Activated CD4-positive, alpha-beta T cell treated with anti-CD3 and anti-CD28 coated beads, Interleukin-2, amount 50 U/mL, for 1 hour (primary cell): ENCODE measurements around the gene KRTAP5-2.
"Not testable (repeated sequence)": the region's sequence is repeated elsewhere in the genome, so short reads cannot be mapped to it uniquely, and the experiment has no call there.

Experiments
- DNase-seq: peaks from one replicate; pipeline ENCODE4 v3.0.0-alpha.2; 2020

KRTAP5-2 gene

DNA sequence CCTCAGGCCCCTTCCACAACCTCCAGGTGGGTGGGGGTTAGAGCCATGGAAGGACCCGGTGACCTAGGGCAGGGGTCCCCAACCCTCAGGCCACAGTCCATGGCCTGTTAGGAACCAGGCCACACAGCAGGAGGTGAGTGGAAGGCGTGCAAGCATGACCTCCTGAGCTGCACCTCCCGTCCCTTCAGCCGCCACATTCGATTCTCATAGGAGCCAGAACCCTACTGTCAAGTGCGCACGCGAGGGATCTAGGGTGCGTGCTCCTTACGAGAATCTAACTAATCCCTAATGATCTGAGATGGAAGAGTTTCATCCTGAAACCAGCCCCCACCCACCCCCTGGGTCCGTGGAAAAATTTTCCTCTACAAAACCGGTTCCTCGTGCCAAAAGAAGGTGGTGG, 27.4 kb upstream of the KRTAP5-2 start:
- no peak for DNase-seq

- no peak for DNase-seq
Observed at GRCh38 chr11:1624621-1625020, 26.5 kb upstream of the KRTAP5-2 start.

GRCh38 chr11:1623716-1624115, 25.6 kb upstream of the KRTAP5-2 start:
- DNase-seq, result no peak

- DNase-seq, result no peak
Observed at GRCh38 chr11:1622086-1622485, 24.0 kb upstream of the KRTAP5-2 start, which contains the start of gene KRTAP5-4. Gene KRTAP5-4 (minus strand): TSS chr11:1622138. CDS start chr11:1622093, 45 bp downstream.

DNA sequence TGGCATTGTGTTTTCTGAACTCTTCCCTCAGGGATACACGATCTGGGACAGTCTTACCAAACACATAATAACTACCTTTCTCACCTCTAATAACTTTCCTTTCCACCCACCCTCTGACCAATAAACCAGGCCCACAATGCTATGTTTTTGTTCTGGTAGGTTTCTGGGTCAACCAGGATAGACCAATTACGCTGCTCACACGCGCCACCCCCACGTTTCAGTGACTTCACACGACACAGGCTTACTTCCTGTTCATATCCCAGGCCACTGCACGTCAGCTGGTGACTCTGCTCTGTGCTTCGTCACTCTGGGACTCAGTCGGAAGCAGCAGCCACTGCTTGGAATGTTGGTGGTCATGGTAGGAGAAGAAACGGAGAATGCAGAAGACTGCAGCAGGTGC, 21.4 kb upstream of the KRTAP5-2 start:
- DNase-seq, result no peak

GRCh38 chr11:1618231-1618630, 20.1 kb upstream of the KRTAP5-2 start:
- DNase-seq, result no peak

GRCh38 chr11:1608363-1608762, 10.3 kb upstream of the KRTAP5-2 start, which contains the start of gene KRTAP5-3:
Gene KRTAP5-3 (minus strand): TSS chr11:1608463. CDS start chr11:1608385, 78 bp downstream.
- DNase-seq, result no peak

DNA sequence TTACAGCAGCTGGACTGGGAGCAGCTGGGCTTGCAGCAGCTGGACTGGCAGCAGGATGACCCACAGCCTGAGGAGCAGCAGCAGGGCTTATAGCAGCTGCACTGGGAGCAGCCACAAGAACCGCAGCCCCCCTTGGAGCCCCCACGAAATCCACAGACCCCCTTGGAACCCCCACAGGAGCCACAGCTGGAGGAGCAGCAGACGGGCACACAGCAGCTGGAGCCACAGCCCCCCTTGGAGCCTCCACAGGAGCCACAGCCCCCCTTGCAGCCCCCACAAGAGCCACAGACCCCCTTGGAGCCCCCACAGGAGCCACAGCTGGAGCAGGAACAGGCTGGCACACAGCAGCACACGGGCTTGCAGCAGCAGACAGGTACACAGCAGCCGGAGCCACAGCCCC, 9.8 kb upstream of the KRTAP5-2 start:
- not testable (repeated sequence) for DNase-seq

DNA sequence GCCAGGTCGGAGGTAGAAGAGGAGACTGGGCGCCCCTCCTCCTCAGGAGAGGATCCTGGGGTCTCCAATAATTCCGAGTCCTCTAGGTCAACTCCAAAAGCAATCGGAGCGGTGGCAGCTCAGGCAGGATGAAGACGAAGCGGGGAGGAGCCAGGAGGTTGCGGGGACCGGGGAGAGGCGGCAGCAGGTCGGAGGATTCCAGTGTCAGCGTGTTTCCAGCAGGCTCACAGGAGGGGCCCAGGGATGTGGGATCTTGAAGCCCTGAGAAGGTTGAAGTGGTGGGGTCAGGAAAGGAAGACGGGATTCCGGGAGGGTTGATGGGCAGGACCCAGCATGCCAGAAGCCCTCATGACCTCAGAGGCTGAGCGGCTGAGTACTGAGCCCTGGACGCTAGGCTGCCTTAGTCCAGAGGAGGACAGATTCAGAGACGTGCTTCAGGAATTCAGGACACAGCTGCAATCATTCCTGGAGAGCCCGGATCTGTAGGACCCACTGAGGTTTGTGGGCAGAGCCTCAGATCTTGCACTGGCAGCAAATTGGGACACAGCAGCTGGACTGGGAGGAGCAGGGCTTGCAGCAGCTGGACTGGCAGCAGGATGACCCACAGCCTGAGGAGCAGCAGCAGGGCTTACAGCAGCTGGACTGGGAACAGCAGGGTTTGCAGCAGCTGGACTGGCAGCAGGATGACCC, 9.2 kb upstream of the KRTAP5-2 start:
- DNase-seq, result not testable (repeated sequence)

DNA sequence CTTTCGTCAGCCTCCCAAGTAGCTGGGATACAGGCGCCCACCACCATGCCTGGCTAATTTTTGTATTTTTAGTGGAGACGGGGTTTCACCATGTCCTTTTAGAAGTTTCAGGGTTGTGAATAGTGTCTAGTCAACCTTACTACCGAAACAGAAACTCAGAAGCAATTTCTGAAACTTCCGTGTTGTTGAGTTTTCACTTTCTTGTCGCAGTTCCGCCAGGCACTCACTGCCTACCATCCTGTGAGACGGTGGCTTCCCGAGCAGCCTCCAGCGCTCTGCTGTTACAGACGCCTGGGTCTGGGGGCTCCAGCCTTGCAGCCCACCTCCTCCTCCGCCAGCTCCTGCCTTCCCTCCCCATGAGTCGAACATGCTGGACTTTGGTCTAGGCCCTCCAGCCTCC, 7.8 kb upstream of the KRTAP5-2 start:
- not testable (repeated sequence) for DNase-seq

GRCh38 chr11:1604711-1605110, 6.6 kb upstream of the KRTAP5-2 start:
- no peak for DNase-seq

- DNase-seq, result no peak
Observed at GRCh38 chr11:1604181-1604580, 6.1 kb upstream of the KRTAP5-2 start.

- DNase-seq, result no peak
Observed at GRCh38 chr11:1603629-1604028, 5.5 kb upstream of the KRTAP5-2 start.

DNA sequence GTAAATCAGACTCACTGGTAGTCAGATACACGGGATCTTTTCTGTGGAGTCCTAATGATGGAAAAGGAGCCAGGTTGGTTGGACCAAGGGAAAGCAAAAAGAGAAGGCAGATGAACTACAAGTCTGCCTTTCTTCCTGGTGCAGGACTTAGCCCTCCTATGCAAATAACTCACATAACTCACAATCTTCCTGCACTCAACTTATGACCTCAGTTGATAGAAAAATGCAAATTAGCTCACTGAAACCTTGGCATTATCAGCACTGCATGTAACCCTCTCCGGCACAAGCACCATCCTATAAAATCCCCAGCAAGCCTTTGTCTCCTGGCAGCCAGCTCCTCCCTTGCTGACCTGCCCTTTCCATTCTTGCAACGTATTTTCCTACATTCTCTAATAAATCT, 3.6 kb upstream of the KRTAP5-2 start:
- DNase-seq, result not testable (repeated sequence)

- no peak for DNase-seq
Observed at GRCh38 chr11:1600626-1601025, 2.5 kb upstream of the KRTAP5-2 start.

DNA sequence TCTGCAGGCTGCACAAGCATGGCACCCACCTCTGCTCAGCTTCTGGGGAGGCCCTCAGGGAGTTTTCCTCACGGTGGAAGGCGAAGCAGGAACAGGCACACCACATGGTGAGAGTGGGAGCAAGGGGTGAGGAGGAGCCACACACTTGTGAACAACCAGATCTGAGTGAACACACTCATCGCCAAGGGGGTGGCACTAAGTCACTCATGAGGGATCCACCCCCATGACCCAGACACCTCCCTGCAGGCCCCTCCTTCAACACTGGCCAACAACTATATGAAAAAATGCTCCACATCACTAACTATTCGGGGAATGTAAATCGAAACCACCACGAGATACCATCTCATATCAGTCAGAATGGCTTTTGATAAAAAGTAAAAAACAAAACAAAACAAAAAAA, 722 bp upstream of the KRTAP5-2 start:
- no peak for DNase-seq

- not testable (repeated sequence) for DNase-seq
Observed at GRCh38 chr11:1598406-1598805, 312 bp upstream of the KRTAP5-2 start.

DNA sequence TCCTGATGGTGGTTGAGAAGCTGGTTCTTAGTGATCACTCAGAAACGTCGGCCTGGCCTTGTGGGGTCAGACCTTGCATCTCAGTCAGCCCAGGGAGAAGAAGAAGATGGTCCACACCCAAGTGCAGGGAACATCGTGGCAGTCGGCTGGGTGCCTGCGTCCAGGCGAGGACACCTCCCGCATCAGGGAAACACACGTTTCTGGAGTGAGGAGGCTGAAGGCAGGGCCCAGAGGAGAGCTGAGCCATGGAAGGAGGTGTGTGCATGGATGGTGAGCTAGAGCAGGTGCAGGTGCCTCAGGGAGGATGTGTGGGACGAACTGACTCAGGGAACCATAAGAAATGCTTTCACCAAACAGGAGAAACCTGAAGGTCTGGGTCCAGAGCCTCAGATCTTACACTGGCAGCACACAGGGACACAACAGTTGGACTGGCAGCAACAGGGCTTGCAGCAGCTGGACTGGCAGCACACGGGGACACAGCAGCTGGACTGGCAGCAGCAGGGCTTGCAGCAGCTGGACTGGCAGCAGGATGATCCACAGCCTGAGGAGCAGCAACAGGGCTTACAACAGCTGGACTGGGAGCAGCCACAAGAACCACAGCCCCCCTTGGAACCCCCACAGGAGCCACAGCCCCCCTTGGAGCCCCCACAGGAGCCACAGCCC, 632 bp downstream of the KRTAP5-2 start:
- DNase-seq, result no peak

DNA sequence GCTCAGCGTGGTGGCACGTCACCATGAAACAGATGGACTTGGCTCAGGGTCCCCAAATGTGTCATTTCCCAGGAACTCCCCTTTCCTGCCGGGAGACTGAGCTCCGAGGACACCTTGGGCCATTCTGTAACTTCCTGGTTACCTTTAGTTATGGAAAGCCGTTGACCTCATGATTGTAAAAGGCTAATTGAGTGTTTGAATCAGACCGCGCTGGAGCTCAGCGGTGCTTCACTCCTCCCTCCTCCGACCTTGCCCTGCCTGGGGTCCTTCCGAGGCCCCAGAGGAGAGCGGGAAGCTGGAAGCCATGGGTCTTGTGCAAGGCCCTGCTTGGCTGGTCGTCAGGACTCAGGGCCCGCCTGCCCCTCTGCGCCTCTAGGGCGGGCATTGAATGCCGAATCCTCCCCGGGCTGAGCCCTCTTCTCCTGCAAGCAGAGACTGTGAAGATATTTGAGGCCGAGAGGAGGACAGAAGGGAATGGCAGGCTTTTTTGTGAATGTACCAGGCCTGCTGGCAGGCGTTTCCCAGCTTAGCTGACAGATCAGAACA, 1.4 kb downstream of the KRTAP5-2 start:
- not testable (repeated sequence) for DNase-seq

- not testable (repeated sequence) for DNase-seq
Observed at GRCh38 chr11:1595994-1596575, 2.0 kb downstream of the KRTAP5-2 start.

- DNase-seq, result no peak
Observed at GRCh38 chr11:1592628-1593027, 5.5 kb downstream of the KRTAP5-2 start.

GRCh38 chr11:1589996-1590395, 8.1 kb downstream of the KRTAP5-2 start:
- DNase-seq, result no peak

DNA sequence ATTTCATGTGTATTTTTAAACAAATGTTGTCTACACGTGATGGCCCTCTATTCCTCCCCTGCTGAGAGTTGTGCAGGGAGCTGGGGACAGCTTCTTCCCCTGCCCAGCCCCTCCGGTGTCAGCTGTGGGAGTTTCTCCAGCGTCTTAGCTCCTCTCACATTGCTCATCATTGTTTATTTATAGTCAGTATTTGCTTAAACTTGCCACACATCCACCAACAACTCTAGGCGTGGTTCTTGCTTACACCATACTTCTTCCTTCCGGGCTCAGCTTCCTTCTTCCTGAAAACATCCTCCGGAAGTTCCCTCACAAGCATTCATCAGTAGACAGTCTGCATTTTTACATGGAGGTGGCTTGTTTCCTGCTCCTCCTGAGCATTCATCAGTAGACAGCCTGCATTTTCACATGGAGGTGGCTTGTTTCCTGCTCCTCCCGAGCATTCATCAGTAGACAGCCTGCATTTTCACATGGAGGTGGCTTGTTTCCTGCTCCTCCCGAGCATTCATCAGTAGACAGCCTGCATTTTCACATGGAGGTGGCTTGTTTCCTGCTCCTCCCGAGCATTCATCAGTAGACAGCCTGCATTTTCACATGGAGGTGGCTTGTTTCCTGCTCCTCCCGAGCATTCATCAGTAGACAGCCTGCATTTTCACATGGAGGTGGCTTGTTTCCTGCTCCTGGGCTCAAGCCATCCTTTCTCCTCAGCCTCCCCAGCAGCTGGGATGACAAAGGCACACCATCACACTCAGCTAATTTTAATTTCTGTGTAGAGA, 8.7 kb downstream of the KRTAP5-2 start:
- DNase-seq, result not testable (repeated sequence)
